Fibroblast of mammary gland (primary cell): ENCODE measurements around the gene BPTF.

Experiments used
- DNase-seq: peaks from one replicate; pipeline ENCODE4 v3.0.0-alpha.2; 2010; ENCODE audit warnings: low read depth
- H3K4me3 ChIP-seq: 2 replicates; pipeline ENCODE4 v1.5.1; 2011; ENCODE audit warnings: low read depth, mild to moderate bottlenecking, low read length, moderate library complexity; ENCODE audit not compliant: control insufficient read depth
- TF ChIP-seq, protein P1 (sequence below): conservative IDR thresholded peaks from 2 replicates; pipeline ENCODE4 v1.5.1; 2011; ENCODE audit warnings: low read depth, low read length, inconsistent platforms; ENCODE audit not compliant: control insufficient read depth, insufficient read depth

The BPTF gene

DNA sequence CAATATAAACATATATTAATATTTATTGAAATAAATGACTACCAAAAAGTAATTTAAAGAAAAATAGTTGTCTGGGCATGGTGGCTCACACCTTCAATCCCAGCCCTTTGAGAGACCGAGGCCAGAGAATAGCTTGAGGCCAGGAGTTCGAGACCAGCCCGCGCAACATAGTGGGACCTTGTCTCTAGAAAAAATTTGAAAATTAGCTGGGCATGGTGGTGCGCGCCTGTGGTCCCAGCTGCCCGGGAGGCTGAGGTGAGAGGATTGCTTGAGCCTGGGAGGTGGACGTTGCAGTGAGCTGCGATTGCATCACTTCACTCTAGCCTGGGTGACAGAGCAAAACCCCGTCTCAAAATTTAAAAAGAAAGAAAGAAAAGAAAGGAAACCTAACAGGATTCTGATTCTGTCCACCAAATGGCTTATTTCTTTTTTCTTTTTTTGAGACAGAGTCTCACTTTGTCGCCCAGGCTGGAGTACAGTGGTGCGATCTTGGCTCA, 3.4 kb upstream of the BPTF start:
- H3K4me3 ChIP-seq = no peak overlapping the region
- DNase-seq = no peak
- TF ChIP-seq, protein P1, sequence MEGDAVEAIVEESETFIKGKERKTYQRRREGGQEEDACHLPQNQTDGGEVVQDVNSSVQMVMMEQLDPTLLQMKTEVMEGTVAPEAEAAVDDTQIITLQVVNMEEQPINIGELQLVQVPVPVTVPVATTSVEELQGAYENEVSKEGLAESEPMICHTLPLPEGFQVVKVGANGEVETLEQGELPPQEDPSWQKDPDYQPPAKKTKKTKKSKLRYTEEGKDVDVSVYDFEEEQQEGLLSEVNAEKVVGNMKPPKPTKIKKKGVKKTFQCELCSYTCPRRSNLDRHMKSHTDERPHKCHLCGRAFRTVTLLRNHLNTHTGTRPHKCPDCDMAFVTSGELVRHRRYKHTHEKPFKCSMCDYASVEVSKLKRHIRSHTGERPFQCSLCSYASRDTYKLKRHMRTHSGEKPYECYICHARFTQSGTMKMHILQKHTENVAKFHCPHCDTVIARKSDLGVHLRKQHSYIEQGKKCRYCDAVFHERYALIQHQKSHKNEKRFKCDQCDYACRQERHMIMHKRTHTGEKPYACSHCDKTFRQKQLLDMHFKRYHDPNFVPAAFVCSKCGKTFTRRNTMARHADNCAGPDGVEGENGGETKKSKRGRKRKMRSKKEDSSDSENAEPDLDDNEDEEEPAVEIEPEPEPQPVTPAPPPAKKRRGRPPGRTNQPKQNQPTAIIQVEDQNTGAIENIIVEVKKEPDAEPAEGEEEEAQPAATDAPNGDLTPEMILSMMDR = no peak

DNA sequence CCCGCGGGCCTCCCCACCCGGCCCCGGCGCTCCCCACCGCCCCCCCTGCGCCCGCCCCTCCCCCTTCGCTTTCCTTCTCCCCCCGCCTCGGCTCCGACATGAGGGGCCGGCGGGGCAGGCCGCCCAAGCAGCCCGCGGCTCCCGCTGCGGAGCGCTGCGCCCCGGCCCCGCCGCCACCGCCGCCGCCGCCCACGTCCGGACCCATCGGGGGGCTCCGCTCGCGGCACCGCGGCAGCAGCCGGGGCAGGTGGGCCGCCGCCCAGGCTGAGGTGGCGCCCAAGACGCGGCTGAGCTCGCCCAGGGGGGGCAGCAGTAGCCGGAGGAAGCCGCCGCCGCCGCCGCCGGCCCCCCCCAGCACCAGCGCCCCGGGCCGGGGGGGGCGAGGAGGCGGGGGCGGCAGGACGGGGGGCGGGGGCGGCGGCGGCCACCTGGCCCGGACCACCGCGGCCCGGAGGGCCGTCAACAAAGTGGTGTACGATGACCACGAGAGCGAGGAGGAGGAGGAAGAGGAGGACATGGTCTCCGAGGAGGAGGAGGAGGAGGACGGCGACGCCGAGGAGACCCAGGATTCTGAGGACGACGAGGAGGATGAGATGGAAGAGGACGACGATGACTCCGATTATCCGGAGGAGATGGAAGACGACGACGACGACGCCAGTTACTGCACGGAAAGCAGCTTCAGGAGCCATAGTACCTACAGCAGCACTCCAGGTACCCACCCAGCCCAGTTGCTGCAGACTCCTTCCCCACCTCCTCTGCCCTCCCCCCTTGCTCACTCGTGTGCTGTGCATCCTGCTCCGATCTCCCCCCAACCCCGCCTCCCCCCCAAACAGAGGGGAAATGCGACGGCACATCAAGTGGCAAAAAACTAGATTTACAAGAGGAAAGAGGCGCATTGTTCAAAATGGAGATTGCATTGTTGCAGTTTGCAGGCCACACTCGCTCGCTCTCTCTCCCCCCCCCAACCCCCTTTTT, 611 bp downstream of the BPTF start:
- peak; percentile 30 for DNase-seq
- peak overlapping the region; percentile 87 for H3K4me3 ChIP-seq

DNA sequence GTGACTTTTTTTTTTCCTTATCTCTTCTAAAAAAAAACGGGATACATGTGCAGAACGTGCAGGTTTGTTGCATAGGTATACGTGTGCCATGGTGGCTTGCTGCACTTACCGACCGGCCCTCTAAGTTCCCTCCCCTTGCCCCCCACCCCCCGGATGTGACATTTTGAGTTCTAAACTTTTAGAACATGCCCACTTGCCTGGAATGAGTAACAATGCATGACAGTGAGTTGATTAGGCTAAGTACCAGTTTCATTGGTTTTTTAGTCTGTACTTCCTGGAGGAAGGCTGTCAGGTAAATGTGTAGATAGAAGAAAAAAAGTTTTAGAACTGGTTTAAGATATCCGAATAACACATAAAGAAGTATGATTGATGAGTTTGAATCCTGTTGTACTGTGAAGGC, 4.0 kb downstream of the BPTF start:
- H3K4me3 ChIP-seq = no peak overlapping the region
- no peak for DNase-seq
- TF ChIP-seq, protein P1 = no peak

- TF ChIP-seq, protein P1 = no peak
- DNase-seq = no peak
- no peak overlapping the region for H3K4me3 ChIP-seq
Observed at GRCh38 chr17:67830440-67830839, 5.1 kb downstream of the BPTF start.

DNA sequence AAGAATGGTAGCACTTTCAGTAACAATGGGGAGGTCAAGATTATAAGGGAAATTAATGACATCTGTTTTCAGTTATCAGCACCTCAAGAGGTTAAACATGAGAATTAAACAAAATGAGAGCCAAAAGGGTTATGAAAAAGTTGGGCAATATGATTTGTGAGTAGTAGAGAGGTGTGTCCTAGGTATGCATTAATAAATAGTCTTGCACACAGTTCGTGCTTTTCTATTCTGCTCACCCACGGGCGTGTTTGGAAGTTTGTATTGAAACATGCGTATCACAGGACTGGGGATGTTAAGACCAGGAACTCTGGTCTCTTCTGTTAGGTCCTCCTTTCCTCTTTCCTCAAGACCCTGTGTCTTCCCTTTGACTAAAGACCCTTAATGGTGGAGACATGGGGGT, 6.0 kb downstream of the BPTF start:
- TF ChIP-seq, protein P1 = no peak
- no peak overlapping the region for H3K4me3 ChIP-seq
- no peak for DNase-seq

DNA sequence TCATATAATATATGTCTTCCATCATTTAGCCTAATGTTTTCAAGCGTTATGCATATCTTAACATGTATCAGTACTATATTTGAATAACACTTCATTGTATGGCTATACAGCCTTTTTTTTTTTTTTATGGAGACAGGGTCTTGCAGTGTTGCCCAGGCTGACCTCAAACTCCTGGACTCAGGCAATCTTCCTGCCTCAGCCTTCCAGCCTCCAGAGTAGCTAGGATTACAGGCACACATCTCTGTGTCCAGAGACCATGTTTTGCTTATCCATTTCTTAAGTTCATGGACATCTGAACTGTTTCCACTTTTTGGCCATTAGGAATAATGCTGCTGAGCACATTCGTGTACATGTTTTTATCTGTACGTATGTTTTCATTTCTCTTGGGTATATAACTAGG, 7.8 kb downstream of the BPTF start:
- TF ChIP-seq, protein P1 = no peak
- H3K4me3 ChIP-seq = no peak overlapping the region
- no peak for DNase-seq

DNA sequence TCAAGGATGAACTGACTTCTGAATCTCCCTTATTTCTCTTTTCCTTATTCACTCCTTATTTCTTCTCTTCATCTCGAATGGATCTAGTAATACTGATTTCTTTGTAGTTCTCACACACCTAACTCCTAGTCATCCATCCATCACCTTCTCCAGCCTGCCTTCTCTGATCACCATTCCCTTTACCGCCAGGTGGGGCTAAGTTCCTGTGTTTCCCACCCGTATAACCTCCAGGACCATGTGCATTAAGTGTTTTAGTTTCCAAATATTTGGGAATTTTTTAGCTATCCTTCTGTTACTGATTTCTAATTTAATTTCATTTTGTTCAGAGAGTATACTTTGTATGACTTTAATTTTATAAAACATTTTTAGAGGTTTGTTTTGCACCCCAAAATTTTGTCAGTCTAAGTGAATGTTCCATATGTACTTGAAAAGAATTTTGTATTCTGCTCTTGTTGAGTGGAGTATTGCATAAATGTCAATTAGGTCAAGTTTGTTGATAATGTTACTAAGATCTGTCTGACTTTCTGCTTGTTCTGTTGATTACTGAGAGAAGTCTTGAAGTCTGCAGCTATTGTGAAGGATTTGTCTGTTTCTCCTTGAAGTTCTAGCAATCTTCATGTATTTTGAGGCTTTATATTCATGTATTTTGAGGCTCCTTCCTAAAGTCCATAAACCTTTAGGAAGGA, 8.8 kb downstream of the BPTF start:
- TF ChIP-seq, protein P1 = no peak
- no peak overlapping the region for H3K4me3 ChIP-seq
- DNase-seq = no peak
